Measurements from ENCODE around the gene MRPS9. TPM values are rescaled to one million over a fixed set of nuclear protein-coding genes. Genes with fewer than 3 reads are reported as not detected.

The MRPS9 gene
- total RNA-seq, 1 experiment from 2014 or later: 49.7 TPM

- Histone ChIP-seq H3K27ac (ENCODE audit: low read depth, low read length) (no peak overlapping the region), H3K79me2 (ENCODE audit: insufficient read depth, low read length) (no peaks in the 10 kb centered on the region), H3K4me3 (replicated peaks in 1 of 2; ENCODE audit: low read depth in 1 of 2, low read length in 2 of 2) (no peak overlapping the region), H3K27me3 (ENCODE audit: insufficient read depth, low read length) (no peaks in the 10 kb centered on the region), H3K4me2 (ENCODE audit: low read length) (no peak overlapping the region), H3K36me3 (ENCODE audit: control insufficient read depth in 1 of 2, insufficient read depth in 2 of 2, low read length in 2 of 2) (no peaks in the 10 kb centered on the region), H3K9me3 (ENCODE audit: control insufficient read depth in 1 of 2, insufficient read depth in 1 of 2, low read depth in 1 of 2, low read length in 2 of 2) (no peaks in the 10 kb centered on the region), H3K9me2 (ENCODE audit: insufficient read depth) (no peaks in the 10 kb centered on the region), H3K4me1 (ENCODE audit: control insufficient read depth in 1 of 2, insufficient read depth in 2 of 2, low read length in 2 of 2) (no peaks in the 10 kb centered on the region), H2AFZ (ENCODE audit: low read depth, low read length, poor library complexity, severe bottlenecking) (no peak overlapping the region), H3K9ac (ENCODE audit: low read length) (no peak overlapping the region), H4K20me1 (ENCODE audit: insufficient read depth) (no peaks in the 10 kb centered on the region)
- ATAC-seq (peak; percentile 80), DNase-seq (ENCODE audit: low read depth, low spot score) (peak; percentile 51)
- BruUV-seq (replicated peaks): no TSS peak
- ChIA-PET RAD21 (ENCODE audit: low non-redundant PET in 1 of 2, low total read pairs in 2 of 2, uncharacterized antibody in 2 of 2, unreplicated experiment in 2 of 2) (interaction anchor here in 1 of 2 experiments (0.7 to 1.3 kb wide), 3 partner anchors 65 to 124 kb away, joined by 3 to 8 read pairs (median 4); no protein-coding TSS in a partner anchor), POLR2A (interaction anchor here (1.6 kb wide), 1 partner anchor 121 kb away, joined by 5 read pairs; no protein-coding TSS in a partner anchor), CTCF (interaction anchor here (1.1 to 6.1 kb wide), 9 partner anchors 10 to 406 kb away, joined by 3 to 107 read pairs (median 7); partner anchors contain the start of gene GPR45)
- intact Hi-C loops (cut with micrococcal nuclease): loop anchor here (1.0 to 10.0 kb wide), 4 partner anchors 65 to 430 kb away; no protein-coding TSS in a partner anchor
- TF ChIP-seq SIN3A (IDR thresholded peaks at IDR 0.05; ENCODE audit: low read depth) (no peak), CTCF (IDR thresholded peaks at IDR 0.05 in 2 of 3, conservative IDR thresholded peaks at IDR 0.05 in 1 of 3; ENCODE audit: borderline replicate concordance in 1 of 3, insufficient read depth in 1 of 3, low read depth in 2 of 3, low read length in 2 of 3) (peak; percentile 66 to 86 (median 78); a peak in 5 of 6 replicates), EGR1 (IDR thresholded peaks at IDR 0.05; ENCODE audit: low read depth) (no peak), ELF1 (IDR thresholded peaks at IDR 0.05; ENCODE audit: borderline replicate concordance, low read depth) (no peak), ZNF274 (IDR thresholded peaks at IDR 0.05; ENCODE audit: low read depth, low read length) (no peak), ZBTB33 (IDR thresholded peaks at IDR 0.05; ENCODE audit: extremely low read depth, insufficient replicate concordance, low read length) (no peak), RAD21 (IDR thresholded peaks at IDR 0.05; ENCODE audit: low read depth) (peak; percentile 91), EZH2 (IDR thresholded peaks at IDR 0.05) (no peak), TCF7L2 (IDR thresholded peaks at IDR 0.05; ENCODE audit: borderline replicate concordance, extremely low read depth, insufficient read depth, insufficient read length) (no peak)
Observed at GRCh38 chr2:105114551-105114950, 76.7 kb downstream of the MRPS9 start.
